HepG2 (cell line): ENCODE data around the gene ZNF568. TPM values are rescaled to one million over a fixed set of nuclear protein-coding genes. Genes with fewer than 3 reads are reported as not detected.

Source experiments
- ATAC-seq: fragments of 200-7000 bp; cut with Tn5 transposase; 3 replicates; pipeline ENCODE4 v1.9.1; 2020; ENCODE audit warnings: mild to moderate bottlenecking, moderate library complexity
- BruUV-seq: library from RNA; stranded (reverse); fragments of 400-500 nt; replicated peaks from 2 replicates; lab custom pipeline; 2021; lab: Mats Ljungman, UMichigan
- CTCF ChIA-PET: fragments of 300-600 bp; formaldehyde crosslinking; extraction: SDS; loops from one replicate; lab custom pipeline; 2021; ENCODE audit warnings: low total read pairs, inconsistent platforms, low intra/inter-chr PET ratio; lab: Yijun Ruan, JAX
- POLR2A ChIA-PET: fragments of 350-600 bp; sonication (Branson Sonifier 250); formaldehyde crosslinking; loops from one replicate; lab custom pipeline; 2020; ENCODE audit warnings: antibody characterized with exemption, inconsistent platforms; lab: Yijun Ruan, JAX
- DNase-seq: peaks from one replicate; pipeline ENCODE4 v3.0.0-alpha.2; 2015; ENCODE audit warnings: low spot score
- FAIRE-seq: peaks from 3 replicates; lab custom pipeline; 2011; peaks lifted over from hg19 to GRCh38; lab: Jason Lieb, UNC
- H2AFZ ChIP-seq: one replicate; pipeline ENCODE4 v1.6.1; 2011; ENCODE audit warnings: low read length, inconsistent platforms
- H3K27ac ChIP-seq: fragments of 300-600 bp; 3 replicates; pipeline ENCODE4 v1.8.0; 2011; ENCODE audit warnings: mixed run types, mild to moderate bottlenecking, mixed read lengths, low read length, inconsistent platforms; ENCODE audit not compliant: insufficient read depth; ENCODE audit errors: extremely low read length
- H3K27me3 ChIP-seq, 2 experiments: fragments of 200-600 bp in 1 of 2; 2 replicates in 1 of 2; 3 replicates in 1 of 2; pipeline versions ENCODE4 v1.6.0 to v1.8.0; 2011; ENCODE audit warnings: low read length in 2 of 2, mild to moderate bottlenecking in 2 of 2, moderate library complexity in 2 of 2, inconsistent platforms in 1 of 2; ENCODE audit not compliant: insufficient read depth in 2 of 2, control insufficient read depth in 1 of 2
- H3K36me3 ChIP-seq, 2 experiments: fragments of 200-600 bp in 1 of 2; replicated peaks in 1 of 2; 2 replicates in 1 of 2; 3 replicates in 1 of 2; pipeline versions ENCODE4 v1.5.1 to v1.8.0; 2011; ENCODE audit warnings: low read length in 2 of 2, inconsistent platforms in 1 of 2; ENCODE audit not compliant: insufficient read depth in 2 of 2, control insufficient read depth in 1 of 2
- H3K4me1 ChIP-seq: 2 replicates; pipeline ENCODE4 v1.5.1; 2012; ENCODE audit warnings: low read length, inconsistent platforms; ENCODE audit not compliant: insufficient read depth
- H3K4me2 ChIP-seq: 2 replicates; pipeline ENCODE4 v1.6.0; 2011; ENCODE audit warnings: low read depth, low read length, inconsistent platforms
- H3K4me3 ChIP-seq, 3 experiments: fragments of 200-600 bp in 1 of 3; sonication (generic), shearing (Covaris generic) in 1 of 3; replicated peaks in 1 of 3; 2 replicates each; pipeline ENCODE4 v1.5.1; 2011 to 2016; ENCODE audit warnings: low read length in 3 of 3, inconsistent platforms in 2 of 3, low read depth in 2 of 3, mild to moderate bottlenecking in 2 of 3, control low read depth in 1 of 3, mixed read lengths in 1 of 3; ENCODE audit not compliant: insufficient read depth in 1 of 3
- H3K79me2 ChIP-seq: one replicate; pipeline ENCODE4 v1.6.1; 2011; ENCODE audit warnings: low read length, inconsistent platforms; ENCODE audit not compliant: insufficient read depth
- H3K9ac ChIP-seq: 2 replicates; pipeline ENCODE4 v1.6.0; 2011; ENCODE audit warnings: mild to moderate bottlenecking, low read depth, low read length, inconsistent platforms; ENCODE audit not compliant: insufficient read depth
- H3K9me3 ChIP-seq: 2 replicates; pipeline ENCODE4 v1.5.1; 2012; ENCODE audit warnings: mild to moderate bottlenecking, low read length
- H4K20me1 ChIP-seq: 2 replicates; pipeline ENCODE4 v1.6.0; 2011; ENCODE audit warnings: inconsistent platforms, mild to moderate bottlenecking, low read length, moderate library complexity; ENCODE audit not compliant: insufficient read depth
- ATF1 ChIP-seq: IDR thresholded peaks from 2 replicates; pipeline ENCODE4 v1.6.1; 2016; ENCODE audit warnings: mild to moderate bottlenecking, control low read depth
- CENPBD1 ChIP-seq: sonication (generic); formaldehyde crosslinking; IDR thresholded peaks from 2 replicates; pipeline ENCODE4 v1.8.0; 2022; ENCODE audit warnings: missing genetic modification reagents, low read depth, mild to moderate bottlenecking, borderline replicate concordance
- CSRNP1 ChIP-seq: sonication (generic); formaldehyde crosslinking; IDR thresholded peaks from 2 replicates; pipeline ENCODE4 v1.8.1; 2023; ENCODE audit warnings: mild to moderate bottlenecking, missing genetic modification reagents
- HOXA3 ChIP-seq: sonication (generic); formaldehyde crosslinking; IDR thresholded peaks from 2 replicates; pipeline ENCODE4 v1.5.0; 2020; ENCODE audit warnings: missing genetic modification reagents
- PHB2 ChIP-seq: fragments of 450-650 bp; IDR thresholded peaks from 2 replicates; pipeline ENCODE4 v1.6.1; 2018; ENCODE audit not compliant: partially characterized antibody
- PTBP1 ChIP-seq: fragments of 200-400 bp; formaldehyde crosslinking; IDR thresholded peaks from 2 replicates; pipeline ENCODE4 v1.6.1; 2018; ENCODE audit warnings: low read length, low read depth; ENCODE audit not compliant: poor library complexity, severe bottlenecking
- SMYD3 ChIP-seq: sonication (generic); formaldehyde crosslinking; IDR thresholded peaks from 2 replicates; pipeline ENCODE4 v1.8.1; 2023; ENCODE audit warnings: mild to moderate bottlenecking, missing genetic modification reagents
- SRSF9 ChIP-seq: fragments of 200-400 bp; formaldehyde crosslinking; IDR thresholded peaks from 2 replicates; pipeline ENCODE4 v1.6.1; 2018; ENCODE audit warnings: borderline replicate concordance, mild to moderate bottlenecking, low read depth, low read length; ENCODE audit not compliant: insufficient read depth, poor library complexity, severe bottlenecking
- TIGD3 ChIP-seq: sonication (generic); formaldehyde crosslinking; IDR thresholded peaks from 2 replicates; pipeline ENCODE4 v1.5.1; 2020; ENCODE audit warnings: mild to moderate bottlenecking, missing genetic modification reagents, borderline replicate concordance
- ZBED4 ChIP-seq: sonication (generic); formaldehyde crosslinking; IDR thresholded peaks from 2 replicates; pipeline ENCODE4 v1.4.0; 2020; ENCODE audit warnings: missing genetic modification reagents, borderline replicate concordance
- ZC3H4 ChIP-seq: sonication (generic); formaldehyde crosslinking; IDR thresholded peaks from 2 replicates; pipeline ENCODE4 v1.4.0; 2020; ENCODE audit warnings: missing genetic modification reagents, borderline replicate concordance
- ZNF34 ChIP-seq: sonication (generic); formaldehyde crosslinking; IDR thresholded peaks from 2 replicates; pipeline ENCODE4 v1.4.0; 2020; ENCODE audit warnings: mild to moderate bottlenecking, missing genetic modification reagents, borderline replicate concordance
- WGBS: methylation state at CpG from one replicate; pipeline ENCODE4 v1.1.6; 2017; ENCODE audit warnings: low lambda C conversion rate; 5-methylcytosine and 5-hydroxymethylcytosine counted together
- in situ Hi-C: cut with HindIII; loops from 2 replicates; pipeline ENCODE4 v1.10.0; 2017; ENCODE audit warnings: low pct_unique_long_range_greater_than_20kb; ENCODE audit not compliant: extremely low pct_ligation_motif_present
- intact Hi-C: fragments of 100-400 bp; cut with micrococcal nuclease; formaldehyde crosslinking; loops from one replicate; pipeline ENCODE4 v1.10.0; 2022; ENCODE audit not compliant: unreplicated experiment
- polyA plus RNA-seq, 8 experiments: library from polyadenylated mRNA; depleted of rRNA in 3 of 8; stranded (reverse) in 7 of 8; unstranded in 1 of 8; fragments of >200 nt; fragmentation: Illumina TruSeq in 4 of 8; extraction: Trizol in 4 of 8; gene quantifications; 2 replicates each; pipeline versions ENCODE4 v1.2.1 to v1.2.3, GENCODE V29; 2011 to 2016; ENCODE audit warnings: low read depth in 4 of 8, missing spikeins in 1 of 8, mixed read lengths in 1 of 8; ENCODE audit not compliant: insufficient read depth in 1 of 8
- total RNA-seq, 5 experiments: library from RNA; depleted of rRNA; stranded (reverse); fragments of >200 nt; fragmentation: Illumina TruSeq; extraction: Trizol; gene quantifications; 2 replicates each; pipeline ENCODE4 v1.2.3, GENCODE V29; 2016; ENCODE audit warnings: low read depth in 1 of 5

Gene ZNF568
- total and polyA plus RNA-seq, 2 of the 13 experiments (the other 11 are each of a cell fraction or from before 2014, with no cell fraction given) = 0.15 to 1.00 TPM

GRCh38 chr19:36898422-36898821 lies 17.7 kb upstream of the ZNF568 start (continued):
- no peak for TF ChIP-seq TIGD3 (CRISPR knock-in tag)
- no peak for TF ChIP-seq ZC3H4
- no peak for TF ChIP-seq CSRNP1 (CRISPR knock-in tag)
- TF ChIP-seq SMYD3 = no peak
- no peak for TF ChIP-seq PHB2
- TF ChIP-seq, all 625 proteins: peak for 0

- ChIA-PET POLR2A (no interaction called here), CTCF (no interaction called here)
- TSS peak; percentile 56 for BruUV-seq
- Histone ChIP-seq H3K79me2 (no peaks in the 10 kb centered on the region), H3K9ac (peak overlapping the region; percentile 64; the same call in 1 of the 2 replicates), H4K20me1 (no peaks in the 10 kb centered on the region), H3K36me3 (no peaks in the 10 kb centered on the region), H3K27ac (no peak overlapping the region), H3K4me3 (peak overlapping the region; percentile 63 to 74 (median 73); a peak in 5 of 6 replicates), H3K4me2 (peak overlapping the region; percentile 56), H3K27me3 (no peaks in the 10 kb centered on the region), H3K9me3 (peaks cover 83% of the 10 kb centered on the region), H2AFZ (no peak overlapping the region), H3K4me1 (no peaks in the 10 kb centered on the region)
- WGBS = 79% methylated on average over 7 of the region's 7 CpGs
- intact Hi-C loops (loop anchor here (1.0 to 5.0 kb wide), 2 partner anchors 161 to 550 kb away; partner anchors contain the start of genes ZNF420, ZNF569 and ZNF570), in situ Hi-C loops (no loop called here)
- DNase-seq = no peak
- TF ChIP-seq SRSF9 (no peak), PTBP1 (no peak), CENPBD1 (no peak), HOXA3 (CRISPR knock-in tag) (no peak), ZBED4 (no peak), ATF1 (CRISPR knock-in tag) (no peak), ZNF34 (CRISPR knock-in tag) (no peak)
- ATAC-seq = no peak; the same call in 2 of the 3 replicates
- no peak for FAIRE-seq
Observed at GRCh38 chr19:36916991-36917390, 859 bp downstream of the ZNF568 start.
